K562 (cell line): Measurements from ENCODE around the gene GDAP1L1. TPM values are rescaled to one million over a fixed set of nuclear protein-coding genes. Genes with fewer than 3 reads are reported as not detected.

Source experiments
- ATAC-seq: fragments of 200-7000 bp; cut with Tn5 transposase; 3 replicates; pipeline ENCODE4 v1.9.1; 2020; ENCODE audit warnings: moderate library complexity
- BruUV-seq: library from RNA; stranded (reverse); fragments of 400-500 nt; replicated peaks from 2 replicates; lab custom pipeline; 2021; lab: Mats Ljungman, UMichigan
- CTCF ChIA-PET: fragments of 300-600 bp; formaldehyde crosslinking; extraction: SDS; loops from one replicate; lab custom pipeline; 2021; ENCODE audit warnings: low intra/inter-chr PET ratio; lab: Yijun Ruan, JAX
- POLR2A ChIA-PET: fragments of 300-600, 350-650 bp; sonication (Branson Sonifier 250); formaldehyde crosslinking; extraction: SDS; loops from one replicate; lab custom pipeline; 2021; ENCODE audit warnings: antibody characterized with exemption, inconsistent platforms; lab: Yijun Ruan, JAX
- DNase-seq, 4 experiments: peaks; one replicate each; pipeline versions ENCODE4 v3.0.0 to v3.0.0-alpha.2; 2011 to 2018; ENCODE audit warnings: low spot score in 3 of 4, mixed read lengths in 3 of 4; ENCODE audit errors: extremely low read depth in 1 of 4
- FAIRE-seq: peaks from 2 replicates; lab custom pipeline; 2011; peaks lifted over from hg19 to GRCh38; lab: Jason Lieb, UNC
- H2AFZ ChIP-seq: 2 replicates; pipeline ENCODE4 v1.6.0; 2011; ENCODE audit warnings: low read depth, low read length, control low read depth, inconsistent platforms
- H3K27ac ChIP-seq: fragments of 200-600 bp; 3 replicates; pipeline ENCODE4 v1.8.0; 2011; ENCODE audit warnings: low read depth, mild to moderate bottlenecking, control low read depth, inconsistent platforms, low read length, moderate library complexity, mixed read lengths; ENCODE audit errors: extremely low read depth
- H3K27me3 ChIP-seq, 2 experiments: fragments of 300-600 bp in 1 of 2; 2 replicates in 1 of 2; 3 replicates in 1 of 2; pipeline versions ENCODE4 v1.6.0 to v1.8.0; 2011; ENCODE audit warnings: inconsistent platforms in 2 of 2, low read length in 2 of 2, mild to moderate bottlenecking in 1 of 2, mixed read lengths in 1 of 2, moderate library complexity in 1 of 2; ENCODE audit not compliant: control insufficient read depth in 2 of 2, insufficient read depth in 2 of 2
- H3K36me3 ChIP-seq: fragments of 300-600 bp; 3 replicates; pipeline ENCODE4 v1.8.0; 2011; ENCODE audit warnings: mild to moderate bottlenecking, low read length, inconsistent platforms; ENCODE audit not compliant: control insufficient read depth, insufficient read depth
- H3K4me1 ChIP-seq, 2 experiments: fragments of 200-600 bp in 1 of 2; replicated peaks in 1 of 2; 2 replicates in 1 of 2; 3 replicates in 1 of 2; pipeline versions ENCODE4 v1.5.1 to v1.8.0; 2011; ENCODE audit warnings: inconsistent platforms in 2 of 2, low read length in 2 of 2, mild to moderate bottlenecking in 1 of 2, mixed read lengths in 1 of 2, moderate library complexity in 1 of 2; ENCODE audit not compliant: control insufficient read depth in 2 of 2, insufficient read depth in 2 of 2
- H3K4me2 ChIP-seq: 2 replicates; pipeline ENCODE4 v1.6.1; 2011; ENCODE audit warnings: low read length, control low read depth, inconsistent platforms, mixed read lengths; ENCODE audit not compliant: insufficient read depth
- H3K4me3 ChIP-seq: fragments of 200-600 bp; sonication (generic), shearing (Covaris generic); 2 replicates; pipeline ENCODE4 v1.5.1; 2016; ENCODE audit warnings: control low read depth, inconsistent platforms
- H3K79me2 ChIP-seq: fragments of 200-600 bp; 3 replicates; pipeline ENCODE4 v1.8.0; 2011; ENCODE audit warnings: low read length, inconsistent platforms; ENCODE audit not compliant: control insufficient read depth, insufficient read depth
- H3K9ac ChIP-seq, 2 experiments: 2 replicates each; pipeline versions ENCODE4 v1.6.0 to v1.6.1; 2011; ENCODE audit warnings: low read depth in 2 of 2, low read length in 2 of 2, control low read depth in 1 of 2, inconsistent platforms in 1 of 2, mild to moderate bottlenecking in 1 of 2, mixed read lengths in 1 of 2; ENCODE audit not compliant: insufficient read depth in 1 of 2
- H3K9me1 ChIP-seq: one replicate; pipeline ENCODE4 v1.6.0; 2011; ENCODE audit warnings: inconsistent platforms, mild to moderate bottlenecking, low read length, moderate library complexity; ENCODE audit not compliant: control insufficient read depth, insufficient read depth
- H3K9me3 ChIP-seq: replicated peaks from 2 replicates; pipeline ENCODE4 v1.5.1; 2011; ENCODE audit warnings: low read depth, low read length, inconsistent platforms; ENCODE audit not compliant: control insufficient read depth, insufficient read depth
- H4K20me1 ChIP-seq: replicated peaks from 2 replicates; pipeline ENCODE4 v1.6.1; 2011; ENCODE audit warnings: low read length, inconsistent platforms, mixed read lengths; ENCODE audit not compliant: control insufficient read depth, insufficient read depth
- CREM ChIP-seq: IDR thresholded peaks from 2 replicates; pipeline ENCODE4 v1.6.1; 2014; ENCODE audit warnings: antibody characterized with exemption, low read depth
- NFIX ChIP-seq: fragments of 250-450 bp; sonication (Bioruptor Pico); IDR thresholded peaks from 2 replicates; pipeline ENCODE4 v1.4.0; 2020; ENCODE audit warnings: low read depth, mild to moderate bottlenecking, moderate library complexity
- ZBED1 ChIP-seq: IDR thresholded peaks from 2 replicates; pipeline ENCODE4 v1.6.1; 2014
- ZNF695 ChIP-seq: fragments of 450-650 bp; formaldehyde crosslinking; IDR thresholded peaks from 2 replicates; pipeline ENCODE4 v1.4.0; 2020; ENCODE audit warnings: mild to moderate bottlenecking, moderate library complexity
- WGBS: fragments of 100-300 bp; shearing (Covaris generic); methylation state at CpG from one replicate; pipeline ENCODE4 v1.1.6; 2016; ENCODE audit warnings: low coverage, mixed read lengths; ENCODE audit not compliant: insufficient coverage; ENCODE audit errors: missing lambda C conversion rate; 5-methylcytosine and 5-hydroxymethylcytosine counted together
- in situ Hi-C: fragments of 300-500 bp; cut with MboI; formaldehyde crosslinking; loops from 4 replicates; pipeline ENCODE4 v1.15.0; 2018; ENCODE audit warnings: inconsistent platforms, mixed read lengths
- intact Hi-C: fragments of 100-400 bp; cut with micrococcal nuclease; formaldehyde crosslinking; loops from 2 replicates; pipeline ENCODE4 v1.14.2; 2022
- polyA plus RNA-seq, 8 experiments: library from polyadenylated mRNA; depleted of rRNA in 4 of 8; stranded (reverse) in 5 of 8; unstranded in 3 of 8; fragments of >200 nt; fragmentation: Nextera tagmentation in 2 of 8; fragmentation: Illumina TruSeq in 1 of 8; extraction: Ambion mirVana in 2 of 8; extraction: Trizol in 1 of 8; gene quantifications; 2 replicates each; pipeline versions ENCODE4 v1.2.1 to v1.2.3, GENCODE V29; 2011 to 2014; ENCODE audit warnings: inconsistent platforms in 1 of 8, missing spikeins in 1 of 8
- total RNA-seq, 7 experiments: library from RNA; depleted of rRNA in 6 of 7; stranded (reverse); fragments of >200 nt in 6 of 7; fragmentation: Illumina TruSeq in 2 of 7; extraction: Trizol in 2 of 7; gene quantifications; 2 replicates each; pipeline versions ENCODE4 v1.2.1 to v1.2.3, GENCODE V29; 2011 to 2021; ENCODE audit warnings: low replicate concordance in 1 of 7
- TF ChIP-seq, protein P1 (sequence below): IDR thresholded peaks from 2 replicates; pipeline ENCODE4 v1.6.1; 2012; ENCODE audit warnings: low read depth, low read length, improper control_type of control experiment, borderline replicate concordance
- TF ChIP-seq, protein P2 (sequence below): fragments of 250-450 bp; sonication (Bioruptor Pico); IDR thresholded peaks from 2 replicates; pipeline ENCODE4 v1.4.0; 2020; ENCODE audit warnings: mild to moderate bottlenecking, moderate library complexity, borderline replicate concordance
- TF ChIP-seq, protein P3 (sequence below): IDR thresholded peaks from 2 replicates; pipeline ENCODE4 v1.6.1; 2016; ENCODE audit warnings: missing genetic modification characterization, missing compliant biosample characterization
- TF ChIP-seq, protein P4 (sequence below): sonication (generic); formaldehyde crosslinking; IDR thresholded peaks from 2 replicates; pipeline ENCODE4 v1.8.0; 2023; ENCODE audit warnings: missing genetic modification reagents, mild to moderate bottlenecking, borderline replicate concordance

The GDAP1L1 gene
- total and polyA plus RNA-seq, 9 of the 15 experiments (the other 6 are each of a cell fraction or from before 2014, with no cell fraction given), result 0.06 to 0.40 (median 0.19) TPM; not detected in 5

DNA sequence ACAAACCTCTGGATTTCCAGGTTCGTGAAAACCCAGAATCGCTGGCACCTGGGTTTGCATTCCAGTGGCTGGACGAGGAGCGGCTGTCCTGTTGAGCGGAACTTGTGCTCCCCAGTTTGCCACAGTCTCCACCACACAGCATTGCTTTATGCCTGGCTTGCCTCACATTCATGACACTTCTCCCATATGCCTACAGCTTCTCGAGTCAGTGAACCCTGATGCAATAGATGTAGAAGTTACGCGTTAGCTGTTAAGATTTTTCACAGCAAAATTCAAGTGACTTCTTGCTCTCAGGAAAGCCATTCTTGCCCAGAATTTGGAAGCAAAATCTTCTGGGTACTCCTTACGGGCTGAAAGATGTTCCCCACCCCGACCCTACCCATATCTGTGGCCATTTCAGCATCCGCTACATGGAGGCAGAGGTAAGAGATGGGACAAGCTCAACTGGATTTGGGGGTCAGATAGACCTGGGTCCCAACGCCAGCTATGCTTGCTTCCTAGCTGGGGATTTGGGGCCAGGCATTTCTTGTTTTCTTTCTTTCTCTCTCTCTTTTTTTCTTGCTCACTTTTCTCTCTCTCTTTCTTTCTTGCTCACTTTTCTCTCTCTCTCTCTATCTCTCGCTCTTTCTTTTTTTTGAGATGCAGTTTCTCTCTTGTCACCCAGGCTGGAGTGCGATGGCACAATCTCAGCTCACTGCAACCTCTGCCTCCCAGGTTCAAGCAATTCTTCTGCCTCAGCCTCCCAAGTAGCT is 12.4 kb upstream of the GDAP1L1 start:
- Histone ChIP-seq H3K9me3 (no peaks in the 10 kb centered on the region), H3K4me1 (no peaks in the 10 kb centered on the region; a peak in 1 of 5 replicates), H2AFZ (no peak overlapping the region), H3K4me2 (peak overlapping the region; percentile 49; the same call in 1 of the 2 replicates), H3K4me3 (no peak overlapping the region), H3K79me2 (no peaks in the 10 kb centered on the region), H3K9ac (no peak overlapping the region), H3K27me3 (peaks cover 7 to 27% of the 10 kb centered on the region in 2 experiments; a peak in 3 of 5 replicates), H3K36me3 (no peaks in the 10 kb centered on the region), H3K27ac (no peak overlapping the region), H4K20me1 (no peaks in the 10 kb centered on the region), H3K9me1 (no peaks in the 10 kb centered on the region)
- intact Hi-C loops (no loop called here), in situ Hi-C loops (no loop called here)
- DNase-seq (no peak), ATAC-seq (peak; percentile 82), FAIRE-seq (no peak)
- 19% methylated on average over 13 of the region's 14 CpGs for WGBS
- POLR2A ChIA-PET, result interaction anchor here (0.6 to 0.9 kb wide), 3 partner anchors 11 to 133 kb away, joined by 3 read pairs; no protein-coding TSS in a partner anchor
- no TSS peak for BruUV-seq
- CTCF ChIA-PET, result no interaction called here
- TF ChIP-seq ZBED1, result no peak
- TF ChIP-seq, protein P1, sequence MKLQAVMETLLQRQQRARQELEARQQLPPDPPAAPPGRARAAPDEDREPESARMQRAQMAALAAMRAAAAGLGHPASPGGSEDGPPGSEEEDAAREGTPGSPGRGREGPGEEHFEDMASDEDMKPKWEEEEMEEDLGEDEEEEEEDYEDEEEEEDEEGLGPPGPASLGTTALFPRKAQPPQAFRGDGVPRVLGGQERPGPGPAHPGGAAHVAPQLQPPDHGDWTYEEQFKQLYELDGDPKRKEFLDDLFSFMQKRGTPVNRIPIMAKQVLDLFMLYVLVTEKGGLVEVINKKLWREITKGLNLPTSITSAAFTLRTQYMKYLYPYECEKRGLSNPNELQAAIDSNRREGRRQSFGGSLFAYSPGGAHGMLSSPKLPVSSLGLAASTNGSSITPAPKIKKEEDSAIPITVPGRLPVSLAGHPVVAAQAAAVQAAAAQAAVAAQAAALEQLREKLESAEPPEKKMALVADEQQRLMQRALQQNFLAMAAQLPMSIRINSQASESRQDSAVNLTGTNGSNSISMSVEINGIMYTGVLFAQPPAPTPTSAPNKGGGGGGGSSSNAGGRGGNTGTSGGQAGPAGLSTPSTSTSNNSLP, result no peak
- TF ChIP-seq, protein P2, sequence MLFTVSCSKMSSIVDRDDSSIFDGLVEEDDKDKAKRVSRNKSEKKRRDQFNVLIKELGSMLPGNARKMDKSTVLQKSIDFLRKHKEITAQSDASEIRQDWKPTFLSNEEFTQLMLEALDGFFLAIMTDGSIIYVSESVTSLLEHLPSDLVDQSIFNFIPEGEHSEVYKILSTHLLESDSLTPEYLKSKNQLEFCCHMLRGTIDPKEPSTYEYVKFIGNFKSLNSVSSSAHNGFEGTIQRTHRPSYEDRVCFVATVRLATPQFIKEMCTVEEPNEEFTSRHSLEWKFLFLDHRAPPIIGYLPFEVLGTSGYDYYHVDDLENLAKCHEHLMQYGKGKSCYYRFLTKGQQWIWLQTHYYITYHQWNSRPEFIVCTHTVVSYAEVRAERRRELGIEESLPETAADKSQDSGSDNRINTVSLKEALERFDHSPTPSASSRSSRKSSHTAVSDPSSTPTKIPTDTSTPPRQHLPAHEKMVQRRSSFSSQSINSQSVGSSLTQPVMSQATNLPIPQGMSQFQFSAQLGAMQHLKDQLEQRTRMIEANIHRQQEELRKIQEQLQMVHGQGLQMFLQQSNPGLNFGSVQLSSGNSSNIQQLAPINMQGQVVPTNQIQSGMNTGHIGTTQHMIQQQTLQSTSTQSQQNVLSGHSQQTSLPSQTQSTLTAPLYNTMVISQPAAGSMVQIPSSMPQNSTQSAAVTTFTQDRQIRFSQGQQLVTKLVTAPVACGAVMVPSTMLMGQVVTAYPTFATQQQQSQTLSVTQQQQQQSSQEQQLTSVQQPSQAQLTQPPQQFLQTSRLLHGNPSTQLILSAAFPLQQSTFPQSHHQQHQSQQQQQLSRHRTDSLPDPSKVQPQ (CRISPR knock-in tag), result no peak
- TF ChIP-seq NFIX (CRISPR knock-in tag), result no peak
- TF ChIP-seq, protein P3, sequence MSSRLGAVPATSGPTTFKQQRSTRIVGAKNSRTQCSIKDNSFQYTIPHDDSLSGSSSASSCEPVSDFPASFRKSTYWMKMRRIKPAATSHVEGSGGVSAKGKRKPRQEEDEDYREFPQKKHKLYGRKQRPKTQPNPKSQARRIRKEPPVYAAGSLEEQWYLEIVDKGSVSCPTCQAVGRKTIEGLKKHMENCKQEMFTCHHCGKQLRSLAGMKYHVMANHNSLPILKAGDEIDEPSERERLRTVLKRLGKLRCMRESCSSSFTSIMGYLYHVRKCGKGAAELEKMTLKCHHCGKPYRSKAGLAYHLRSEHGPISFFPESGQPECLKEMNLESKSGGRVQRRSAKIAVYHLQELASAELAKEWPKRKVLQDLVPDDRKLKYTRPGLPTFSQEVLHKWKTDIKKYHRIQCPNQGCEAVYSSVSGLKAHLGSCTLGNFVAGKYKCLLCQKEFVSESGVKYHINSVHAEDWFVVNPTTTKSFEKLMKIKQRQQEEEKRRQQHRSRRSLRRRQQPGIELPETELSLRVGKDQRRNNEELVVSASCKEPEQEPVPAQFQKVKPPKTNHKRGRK, result peak; percentile 74
- TF ChIP-seq ZNF695 (CRISPR knock-in tag), result no peak
- no peak for TF ChIP-seq CREM
- TF ChIP-seq, protein P4, sequence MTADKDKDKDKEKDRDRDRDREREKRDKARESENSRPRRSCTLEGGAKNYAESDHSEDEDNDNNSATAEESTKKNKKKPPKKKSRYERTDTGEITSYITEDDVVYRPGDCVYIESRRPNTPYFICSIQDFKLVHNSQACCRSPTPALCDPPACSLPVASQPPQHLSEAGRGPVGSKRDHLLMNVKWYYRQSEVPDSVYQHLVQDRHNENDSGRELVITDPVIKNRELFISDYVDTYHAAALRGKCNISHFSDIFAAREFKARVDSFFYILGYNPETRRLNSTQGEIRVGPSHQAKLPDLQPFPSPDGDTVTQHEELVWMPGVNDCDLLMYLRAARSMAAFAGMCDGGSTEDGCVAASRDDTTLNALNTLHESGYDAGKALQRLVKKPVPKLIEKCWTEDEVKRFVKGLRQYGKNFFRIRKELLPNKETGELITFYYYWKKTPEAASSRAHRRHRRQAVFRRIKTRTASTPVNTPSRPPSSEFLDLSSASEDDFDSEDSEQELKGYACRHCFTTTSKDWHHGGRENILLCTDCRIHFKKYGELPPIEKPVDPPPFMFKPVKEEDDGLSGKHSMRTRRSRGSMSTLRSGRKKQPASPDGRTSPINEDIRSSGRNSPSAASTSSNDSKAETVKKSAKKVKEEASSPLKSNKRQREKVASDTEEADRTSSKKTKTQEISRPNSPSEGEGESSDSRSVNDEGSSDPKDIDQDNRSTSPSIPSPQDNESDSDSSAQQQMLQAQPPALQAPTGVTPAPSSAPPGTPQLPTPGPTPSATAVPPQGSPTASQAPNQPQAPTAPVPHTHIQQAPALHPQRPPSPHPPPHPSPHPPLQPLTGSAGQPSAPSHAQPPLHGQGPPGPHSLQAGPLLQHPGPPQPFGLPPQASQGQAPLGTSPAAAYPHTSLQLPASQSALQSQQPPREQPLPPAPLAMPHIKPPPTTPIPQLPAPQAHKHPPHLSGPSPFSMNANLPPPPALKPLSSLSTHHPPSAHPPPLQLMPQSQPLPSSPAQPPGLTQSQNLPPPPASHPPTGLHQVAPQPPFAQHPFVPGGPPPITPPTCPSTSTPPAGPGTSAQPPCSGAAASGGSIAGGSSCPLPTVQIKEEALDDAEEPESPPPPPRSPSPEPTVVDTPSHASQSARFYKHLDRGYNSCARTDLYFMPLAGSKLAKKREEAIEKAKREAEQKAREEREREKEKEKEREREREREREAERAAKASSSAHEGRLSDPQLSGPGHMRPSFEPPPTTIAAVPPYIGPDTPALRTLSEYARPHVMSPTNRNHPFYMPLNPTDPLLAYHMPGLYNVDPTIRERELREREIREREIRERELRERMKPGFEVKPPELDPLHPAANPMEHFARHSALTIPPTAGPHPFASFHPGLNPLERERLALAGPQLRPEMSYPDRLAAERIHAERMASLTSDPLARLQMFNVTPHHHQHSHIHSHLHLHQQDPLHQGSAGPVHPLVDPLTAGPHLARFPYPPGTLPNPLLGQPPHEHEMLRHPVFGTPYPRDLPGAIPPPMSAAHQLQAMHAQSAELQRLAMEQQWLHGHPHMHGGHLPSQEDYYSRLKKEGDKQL (CRISPR knock-in tag), result no peak
